GM21390 (cell line): Measurements from ENCODE around the gene ARMC9.

Experiments used
- ATAC-seq: cut with Tn5 transposase; IDR thresholded peaks from one replicate; pipeline ENCODE4 v1.9.1; 2021; ENCODE audit not compliant: unreplicated experiment

ARMC9 gene

DNA sequence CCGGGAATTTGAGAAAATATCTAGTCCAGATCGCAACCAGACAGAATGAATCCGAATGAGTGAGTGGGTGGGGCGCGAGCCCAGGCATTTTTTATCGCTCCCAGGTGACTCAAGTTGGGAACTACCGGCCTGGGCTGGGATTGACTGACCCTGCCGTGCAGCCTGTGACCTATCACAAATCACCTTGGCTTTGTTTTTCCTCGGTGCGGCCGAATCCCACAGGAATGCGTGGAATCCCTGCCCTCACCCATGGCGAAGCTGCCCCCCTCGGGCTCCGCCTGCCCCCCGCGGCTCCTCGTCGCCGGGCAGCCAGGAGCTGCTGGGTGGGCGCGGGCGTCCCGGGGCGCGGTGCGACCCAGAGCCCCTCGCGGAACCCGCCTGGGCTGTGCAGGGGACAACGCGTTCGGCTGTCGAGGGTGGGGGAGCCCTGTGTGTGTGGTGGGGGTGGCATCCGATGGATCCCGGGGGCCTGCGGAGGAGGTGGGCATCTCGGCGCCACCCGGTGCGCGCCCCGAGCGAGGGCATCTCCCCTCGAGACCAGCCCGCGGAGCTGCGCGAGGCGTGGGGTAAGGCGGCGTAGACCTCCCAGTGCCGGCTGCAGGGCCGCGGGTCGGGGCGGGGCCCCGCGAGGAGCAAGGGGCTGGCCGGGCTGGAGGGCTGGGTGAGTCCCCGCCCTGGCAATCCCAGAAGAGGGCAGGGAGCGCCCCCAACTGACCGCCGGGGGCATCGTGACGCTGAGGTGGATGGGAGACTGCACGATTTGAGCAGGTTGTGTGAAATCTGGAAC lies 213.6 kb downstream of the ARMC9 start:
- ATAC-seq, result peak; percentile 99

GRCh38 chr2:231412618-231412963 lies 214.2 kb downstream of the ARMC9 start:
- ATAC-seq, result no peak

- ATAC-seq, result no peak
Observed at GRCh38 chr2:231413456-231413855, 215.0 kb downstream of the ARMC9 start.

DNA sequence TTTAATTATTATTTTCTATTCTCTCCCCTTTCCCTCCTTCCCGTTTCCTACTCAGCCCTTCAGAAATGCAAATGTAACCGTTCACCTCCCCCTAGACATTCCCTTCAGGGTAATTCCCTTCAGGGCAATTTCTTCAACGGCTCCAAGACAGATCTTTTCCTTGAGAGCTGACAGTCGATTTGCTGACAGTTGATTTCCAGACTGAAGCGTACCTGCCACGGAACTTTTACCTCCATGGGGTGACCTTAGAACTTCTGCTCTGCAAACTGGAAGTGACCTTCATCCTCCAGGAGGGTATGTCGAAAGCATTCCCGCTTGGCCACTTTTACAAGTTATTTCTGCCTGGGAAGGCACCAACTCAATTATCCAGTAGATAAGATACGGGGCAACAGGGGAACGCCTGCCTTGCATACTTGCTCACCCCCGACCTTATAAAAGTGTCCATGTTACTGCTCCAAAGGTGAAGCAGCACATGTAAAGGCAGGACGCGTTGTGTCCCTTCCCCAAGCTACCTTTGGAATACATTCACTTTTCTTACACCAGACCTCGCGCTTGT lies 215.6 kb downstream of the ARMC9 start:
- ATAC-seq, result no peak

- ATAC-seq, result no peak
Observed at GRCh38 chr2:231415029-231415428, 216.6 kb downstream of the ARMC9 start.

GRCh38 chr2:231418820-231419640 lies 220.6 kb downstream of the ARMC9 start:
- ATAC-seq, result no peak

GRCh38 chr2:231421051-231421580 lies 222.7 kb downstream of the ARMC9 start:
- no peak for ATAC-seq

DNA sequence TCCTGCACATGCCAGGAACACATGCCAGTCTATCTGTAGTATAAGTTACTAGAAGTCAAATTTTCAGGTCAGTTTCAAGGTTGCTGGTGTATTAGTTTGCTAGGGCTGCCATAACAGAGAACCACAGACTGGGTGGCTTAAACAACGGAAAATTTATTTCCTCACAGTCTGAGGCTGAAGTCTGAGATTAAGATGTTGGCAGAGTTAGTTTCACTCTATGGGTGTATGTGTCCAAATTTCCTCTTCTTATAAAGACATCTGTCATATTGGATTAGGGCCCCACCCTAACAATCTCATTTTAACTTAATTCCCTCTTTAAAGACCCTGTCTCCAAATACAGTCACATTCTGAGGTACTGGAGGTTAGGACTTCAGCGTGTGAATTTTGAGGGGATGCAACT lies 223.6 kb downstream of the ARMC9 start:
- no peak for ATAC-seq

DNA sequence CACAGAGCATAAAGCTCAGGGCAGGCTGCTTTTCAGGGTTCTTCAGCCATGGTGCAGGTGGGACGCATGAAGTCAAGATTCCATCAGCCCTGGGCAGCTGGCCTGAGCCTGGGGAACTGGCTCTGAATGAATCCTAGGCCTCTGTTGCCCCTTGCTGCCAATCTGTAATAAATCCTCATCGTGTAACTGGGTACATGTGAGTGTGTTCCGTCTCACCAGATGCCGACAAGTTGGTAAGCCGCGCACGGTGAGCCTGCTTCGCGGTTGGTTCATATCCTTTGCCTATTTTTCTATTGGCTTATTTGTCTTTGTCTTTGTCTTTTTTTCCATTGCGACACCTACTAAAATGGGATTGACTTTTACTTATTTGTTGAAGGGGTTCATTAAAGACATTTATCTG lies 224.7 kb downstream of the ARMC9 start:
- ATAC-seq, result no peak
